Measurements from ENCODE around the gene FOXRED2. TPM values are rescaled to one million over a fixed set of nuclear protein-coding genes. Genes with fewer than 3 reads are reported as not detected.

Gene FOXRED2
- total RNA-seq (2021; ENCODE audit: unreplicated experiment) (37.7 TPM), Bru-seq, nascent RNA (percentile 52 among the genes with signal in this experiment), BruChase-seq, experiment 1, labeled RNA remaining after a 2-hour chase (percentile 61 among the genes with signal in this experiment), BruChase-seq, experiment 2, labeled RNA remaining after a 6-hour chase (percentile 78 among the genes with signal in this experiment)
- 24.4 TPM for polyA plus RNA-seq (2012; ENCODE audit: insufficient read length)
- long read RNA-seq, full-length matches to known transcripts = 2 of 70 reads
- long read RNA-seq, partial matches to known transcripts = 8 of 70 reads
- long read RNA-seq, other reads (novel, unspliced or antisense) = 60 of 70 reads

DNA sequence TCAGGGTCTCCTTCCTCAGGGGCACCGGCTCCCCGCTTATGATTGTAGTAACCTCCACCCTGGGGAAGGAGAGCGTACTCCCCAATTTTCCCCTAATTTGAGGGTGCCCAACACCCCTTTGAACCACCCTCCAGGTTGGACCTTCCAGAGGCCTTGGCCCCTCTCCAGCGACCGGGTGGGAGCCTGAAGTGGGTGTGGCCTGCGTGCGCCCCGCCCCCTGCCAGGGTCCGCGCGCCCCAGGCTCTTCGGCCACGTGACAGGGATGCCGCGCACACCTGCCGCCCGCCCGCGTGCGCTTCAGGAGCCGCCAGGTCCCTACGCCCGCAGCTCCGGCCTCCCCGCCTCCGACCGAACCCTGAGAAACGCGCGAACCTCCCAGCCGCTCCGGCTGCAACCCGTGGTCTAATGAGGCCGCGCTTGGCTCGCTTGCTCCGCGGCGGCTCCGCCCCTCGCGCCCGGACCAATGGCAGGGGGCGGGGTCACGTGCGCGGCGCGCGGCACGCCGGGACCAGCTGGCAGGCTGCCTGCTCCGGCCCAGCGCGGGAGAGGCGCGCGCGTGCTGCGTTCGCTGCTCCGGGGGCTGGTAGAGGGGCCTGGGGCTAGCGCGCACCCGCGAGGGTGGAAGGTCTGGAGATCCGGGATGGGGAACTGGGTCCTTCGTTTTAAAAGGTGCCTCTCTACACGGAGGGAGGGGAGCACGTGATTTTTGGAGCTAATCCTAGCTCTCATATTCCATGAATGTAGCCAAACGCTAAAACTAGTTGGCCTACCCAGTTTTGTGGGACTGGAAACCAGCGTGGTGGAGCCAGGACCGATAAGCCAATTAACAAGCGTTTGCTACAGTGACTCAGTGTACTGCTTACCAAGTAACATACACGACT is at the start of gene FOXRED2:
Gene FOXRED2, minus strand, starts transcription at position 404 of the 881 bp plus-strand sequence. CDS start 618 bp downstream, outside the sequence.
- ChIA-PET POLR2A (interaction anchor here (0.6 kb wide), 2 partner anchors 25 to 179 kb away, joined by 4 to 5 read pairs; no protein-coding TSS in a partner anchor), CTCF (no interaction called here)
- peak; percentile 88 for ATAC-seq
- in situ Hi-C loops (cut with HindIII; ENCODE audit: low pct_unique_long_range_greater_than_20kb, low sequenced_read_pairs) = no loop called here
- TF ChIP-seq SIN3A (IDR thresholded peaks at IDR 0.05; ENCODE audit: borderline replicate concordance, insufficient read depth, low read depth, low read length) (0 out of 2 replicates have a peak, but pooled peaks have one; percentile 23), POLR2AphosphoS5 (IDR thresholded peaks at IDR 0.05; ENCODE audit: low read depth, low read length) (peak; percentile 71)
- TF ChIP-seq, protein P1, sequence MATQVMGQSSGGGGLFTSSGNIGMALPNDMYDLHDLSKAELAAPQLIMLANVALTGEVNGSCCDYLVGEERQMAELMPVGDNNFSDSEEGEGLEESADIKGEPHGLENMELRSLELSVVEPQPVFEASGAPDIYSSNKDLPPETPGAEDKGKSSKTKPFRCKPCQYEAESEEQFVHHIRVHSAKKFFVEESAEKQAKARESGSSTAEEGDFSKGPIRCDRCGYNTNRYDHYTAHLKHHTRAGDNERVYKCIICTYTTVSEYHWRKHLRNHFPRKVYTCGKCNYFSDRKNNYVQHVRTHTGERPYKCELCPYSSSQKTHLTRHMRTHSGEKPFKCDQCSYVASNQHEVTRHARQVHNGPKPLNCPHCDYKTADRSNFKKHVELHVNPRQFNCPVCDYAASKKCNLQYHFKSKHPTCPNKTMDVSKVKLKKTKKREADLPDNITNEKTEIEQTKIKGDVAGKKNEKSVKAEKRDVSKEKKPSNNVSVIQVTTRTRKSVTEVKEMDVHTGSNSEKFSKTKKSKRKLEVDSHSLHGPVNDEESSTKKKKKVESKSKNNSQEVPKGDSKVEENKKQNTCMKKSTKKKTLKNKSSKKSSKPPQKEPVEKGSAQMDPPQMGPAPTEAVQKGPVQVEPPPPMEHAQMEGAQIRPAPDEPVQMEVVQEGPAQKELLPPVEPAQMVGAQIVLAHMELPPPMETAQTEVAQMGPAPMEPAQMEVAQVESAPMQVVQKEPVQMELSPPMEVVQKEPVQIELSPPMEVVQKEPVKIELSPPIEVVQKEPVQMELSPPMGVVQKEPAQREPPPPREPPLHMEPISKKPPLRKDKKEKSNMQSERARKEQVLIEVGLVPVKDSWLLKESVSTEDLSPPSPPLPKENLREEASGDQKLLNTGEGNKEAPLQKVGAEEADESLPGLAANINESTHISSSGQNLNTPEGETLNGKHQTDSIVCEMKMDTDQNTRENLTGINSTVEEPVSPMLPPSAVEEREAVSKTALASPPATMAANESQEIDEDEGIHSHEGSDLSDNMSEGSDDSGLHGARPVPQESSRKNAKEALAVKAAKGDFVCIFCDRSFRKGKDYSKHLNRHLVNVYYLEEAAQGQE (IDR thresholded peaks at IDR 0.05; ENCODE audit: insufficient read depth in 1 of 2, low read depth in 2 of 2, low read length in 1 of 2) = no peak
- TF ChIP-seq, protein P2, sequence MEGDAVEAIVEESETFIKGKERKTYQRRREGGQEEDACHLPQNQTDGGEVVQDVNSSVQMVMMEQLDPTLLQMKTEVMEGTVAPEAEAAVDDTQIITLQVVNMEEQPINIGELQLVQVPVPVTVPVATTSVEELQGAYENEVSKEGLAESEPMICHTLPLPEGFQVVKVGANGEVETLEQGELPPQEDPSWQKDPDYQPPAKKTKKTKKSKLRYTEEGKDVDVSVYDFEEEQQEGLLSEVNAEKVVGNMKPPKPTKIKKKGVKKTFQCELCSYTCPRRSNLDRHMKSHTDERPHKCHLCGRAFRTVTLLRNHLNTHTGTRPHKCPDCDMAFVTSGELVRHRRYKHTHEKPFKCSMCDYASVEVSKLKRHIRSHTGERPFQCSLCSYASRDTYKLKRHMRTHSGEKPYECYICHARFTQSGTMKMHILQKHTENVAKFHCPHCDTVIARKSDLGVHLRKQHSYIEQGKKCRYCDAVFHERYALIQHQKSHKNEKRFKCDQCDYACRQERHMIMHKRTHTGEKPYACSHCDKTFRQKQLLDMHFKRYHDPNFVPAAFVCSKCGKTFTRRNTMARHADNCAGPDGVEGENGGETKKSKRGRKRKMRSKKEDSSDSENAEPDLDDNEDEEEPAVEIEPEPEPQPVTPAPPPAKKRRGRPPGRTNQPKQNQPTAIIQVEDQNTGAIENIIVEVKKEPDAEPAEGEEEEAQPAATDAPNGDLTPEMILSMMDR (IDR thresholded peaks at IDR 0.05) = no peak
- intact Hi-C loops (cut with micrococcal nuclease; ENCODE audit: unreplicated experiment) = no loop called here
- Histone ChIP-seq H3K4me1 (ENCODE audit: control insufficient read depth, insufficient read depth, low read length) (no peaks in the 10 kb centered on the region), H3K27ac (ENCODE audit: low read length) (peak within 1 kb of the TSS; percentile 80), H3K36me3 (ENCODE audit: control insufficient read depth, insufficient read depth, low read length) (peaks cover 10% of the 10 kb centered on the region), H3K9me3 (ENCODE audit: control insufficient read depth, insufficient read depth, low read depth, low read length) (no peaks in the 10 kb centered on the region), H3K4me3 (ENCODE audit: low read depth in 2 of 2, low read length in 2 of 2) (peak within 1 kb of the TSS; percentile 48 to 60), H3K27me3 (ENCODE audit: control insufficient read depth, insufficient read depth, low read length) (no peaks in the 10 kb centered on the region)
- no TSS peak for BruUV-seq (replicated peaks)
- DNase-seq (ENCODE audit: low read depth, low spot score) = no peak

DNA sequence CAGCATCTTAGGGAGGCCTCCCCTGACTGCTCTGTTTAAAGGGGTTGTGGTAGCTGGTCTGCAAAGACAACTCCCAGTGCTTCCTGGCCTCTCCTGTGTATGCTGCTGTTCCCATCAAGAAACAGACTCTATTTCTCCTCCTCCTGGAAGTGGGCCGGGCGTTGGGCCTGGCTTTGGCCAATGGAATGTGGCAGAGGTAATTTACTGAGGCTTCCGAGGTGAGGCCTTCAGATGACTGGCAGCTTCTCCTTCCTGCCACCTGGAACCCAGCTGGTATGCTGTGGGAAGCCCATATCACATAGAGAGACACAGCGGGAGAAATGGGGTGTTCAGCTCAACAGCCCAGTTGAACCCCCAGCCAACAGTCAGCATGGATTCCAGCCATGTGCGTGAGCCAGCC is 47.3 kb upstream of the FOXRED2 start:
- Histone ChIP-seq H3K9me3 (ENCODE audit: control insufficient read depth, insufficient read depth, low read depth, low read length) (no peaks in the 10 kb centered on the region), H3K4me1 (ENCODE audit: control insufficient read depth, insufficient read depth, low read length) (peaks cover 3% of the 10 kb centered on the region; the same call in 1 of the 2 replicates), H3K4me3 (ENCODE audit: low read depth in 2 of 2, low read length in 2 of 2) (no peak overlapping the region), H3K27ac (ENCODE audit: low read length) (no peak overlapping the region), H3K36me3 (ENCODE audit: control insufficient read depth, insufficient read depth, low read length) (no peaks in the 10 kb centered on the region), H3K27me3 (ENCODE audit: control insufficient read depth, insufficient read depth, low read length) (no peaks in the 10 kb centered on the region)
- no peak for DNase-seq (ENCODE audit: low read depth, low spot score)
- no TSS peak for BruUV-seq (replicated peaks)
- in situ Hi-C loops (cut with HindIII; ENCODE audit: low pct_unique_long_range_greater_than_20kb, low sequenced_read_pairs) (no loop called here), intact Hi-C loops (cut with micrococcal nuclease; ENCODE audit: unreplicated experiment) (no loop called here)
- ChIA-PET CTCF (no interaction called here), POLR2A (no interaction called here)
- TF ChIP-seq, protein P1 (IDR thresholded peaks at IDR 0.05; ENCODE audit: insufficient read depth in 1 of 2, low read depth in 2 of 2, low read length in 1 of 2) = no peak
- TF ChIP-seq TCF7L2 (IDR thresholded peaks at IDR 0.05; ENCODE audit: low read depth, low read length) (no peak), SIN3A (IDR thresholded peaks at IDR 0.05; ENCODE audit: borderline replicate concordance, insufficient read depth, low read depth, low read length) (no peak), POLR2AphosphoS5 (IDR thresholded peaks at IDR 0.05; ENCODE audit: low read depth, low read length) (no peak)
- TF ChIP-seq, protein P2 (IDR thresholded peaks at IDR 0.05) = no peak
- no peak for ATAC-seq

All from Panc1 (cell line).